ENCODE data around the gene EIF2B5. TPM values are rescaled to one million over a fixed set of nuclear protein-coding genes. Genes with fewer than 3 reads are reported as not detected.

EIF2B5 gene
- total and polyA plus RNA-seq, 2 of the 13 experiments (the other 11 are each of a cell fraction or from before 2014, with no cell fraction given) = 38.4 to 60.2 TPM

GRCh38 chr3:184135149-184135910 is at the start of gene EIF2B5 (continued):
- TF ChIP-seq AHDC1 (CRISPR knock-in tag; IDR thresholded peaks at IDR 0.05; ENCODE audit: borderline replicate concordance) (no peak), PHF21A (CRISPR knock-in tag; IDR thresholded peaks at IDR 0.05) (peak; percentile 78), ZNF891 (CRISPR knock-in tag; IDR thresholded peaks at IDR 0.05) (peak; percentile 85), ZNF83 (CRISPR knock-in tag; IDR thresholded peaks at IDR 0.05; ENCODE audit: borderline replicate concordance) (no peak), TEAD3 (CRISPR knock-in tag; optimal IDR thresholded peaks at IDR 0.05; ENCODE audit: borderline replicate concordance) (peak; percentile 81), ZNF280B (CRISPR knock-in tag; IDR thresholded peaks at IDR 0.05; ENCODE audit: borderline replicate concordance) (0 out of 2 replicates have a peak, but pooled peaks have one; percentile 32), GPN1 (CRISPR knock-in tag; IDR thresholded peaks at IDR 0.05; ENCODE audit: borderline replicate concordance) (no peak), RAD21 (CRISPR knock-in tag; IDR thresholded peaks at IDR 0.05) (peak; percentile 41), ZNF225 (CRISPR knock-in tag; IDR thresholded peaks at IDR 0.05) (no peak), ZNF329 (CRISPR knock-in tag; IDR thresholded peaks at IDR 0.05; ENCODE audit: low read depth) (no peak), SIX1 (CRISPR knock-in tag; IDR thresholded peaks at IDR 0.05; ENCODE audit: borderline replicate concordance) (no peak), GFI1 (CRISPR knock-in tag; IDR thresholded peaks at IDR 0.05; ENCODE audit: borderline replicate concordance) (peak; percentile 41; the same call in 1 of the 2 replicates), ARNT (IDR thresholded peaks at IDR 0.05) (no peak), ZNF670 (CRISPR knock-in tag; IDR thresholded peaks at IDR 0.05; ENCODE audit: borderline replicate concordance) (no peak), SOX6 (IDR thresholded peaks at IDR 0.05) (no peak), SOX6 (CRISPR knock-in tag; IDR thresholded peaks at IDR 0.05) (peak; percentile 75), ZNF367 (CRISPR knock-in tag; IDR thresholded peaks at IDR 0.05; ENCODE audit: borderline replicate concordance) (no peak), ZNF605 (CRISPR knock-in tag; IDR thresholded peaks at IDR 0.05) (no peak; the same call in 1 of the 2 replicates)
- TF ChIP-seq, protein P1, sequence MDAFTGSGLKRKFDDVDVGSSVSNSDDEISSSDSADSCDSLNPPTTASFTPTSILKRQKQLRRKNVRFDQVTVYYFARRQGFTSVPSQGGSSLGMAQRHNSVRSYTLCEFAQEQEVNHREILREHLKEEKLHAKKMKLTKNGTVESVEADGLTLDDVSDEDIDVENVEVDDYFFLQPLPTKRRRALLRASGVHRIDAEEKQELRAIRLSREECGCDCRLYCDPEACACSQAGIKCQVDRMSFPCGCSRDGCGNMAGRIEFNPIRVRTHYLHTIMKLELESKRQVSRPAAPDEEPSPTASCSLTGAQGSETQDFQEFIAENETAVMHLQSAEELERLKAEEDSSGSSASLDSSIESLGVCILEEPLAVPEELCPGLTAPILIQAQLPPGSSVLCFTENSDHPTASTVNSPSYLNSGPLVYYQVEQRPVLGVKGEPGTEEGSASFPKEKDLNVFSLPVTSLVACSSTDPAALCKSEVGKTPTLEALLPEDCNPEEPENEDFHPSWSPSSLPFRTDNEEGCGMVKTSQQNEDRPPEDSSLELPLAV (CRISPR knock-in tag; conservative IDR thresholded peaks at IDR 0.05; ENCODE audit: low read depth) = no peak
- TF ChIP-seq, protein P2, sequence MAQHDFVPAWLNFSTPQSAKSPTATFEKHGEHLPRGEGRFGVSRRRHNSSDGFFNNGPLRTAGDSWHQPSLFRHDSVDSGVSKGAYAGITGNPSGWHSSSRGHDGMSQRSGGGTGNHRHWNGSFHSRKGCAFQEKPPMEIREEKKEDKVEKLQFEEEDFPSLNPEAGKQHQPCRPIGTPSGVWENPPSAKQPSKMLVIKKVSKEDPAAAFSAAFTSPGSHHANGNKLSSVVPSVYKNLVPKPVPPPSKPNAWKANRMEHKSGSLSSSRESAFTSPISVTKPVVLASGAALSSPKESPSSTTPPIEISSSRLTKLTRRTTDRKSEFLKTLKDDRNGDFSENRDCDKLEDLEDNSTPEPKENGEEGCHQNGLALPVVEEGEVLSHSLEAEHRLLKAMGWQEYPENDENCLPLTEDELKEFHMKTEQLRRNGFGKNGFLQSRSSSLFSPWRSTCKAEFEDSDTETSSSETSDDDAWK (CRISPR knock-in tag; IDR thresholded peaks at IDR 0.05) = no peak
